ENCODE results near the gene COG6.

DNA sequence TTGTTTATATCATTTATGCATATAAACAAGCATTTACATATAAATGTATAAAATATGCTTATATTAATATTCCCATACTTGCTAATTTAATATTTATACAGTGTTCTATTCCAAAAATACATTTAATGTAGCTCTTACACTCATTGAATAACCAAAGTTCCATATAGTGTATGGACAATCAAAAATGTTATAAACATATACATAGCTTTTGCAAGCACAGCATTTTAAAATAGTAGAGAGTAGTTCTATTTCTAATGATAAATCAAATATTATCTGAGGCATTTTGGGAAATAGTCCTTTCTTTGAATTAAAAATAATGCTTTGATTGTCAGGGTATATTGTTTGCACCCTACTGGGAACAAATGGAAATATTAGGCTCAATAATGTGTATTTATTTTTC is 22.5 kb upstream of the COG6 start:
- TF ChIP-seq, protein P1, sequence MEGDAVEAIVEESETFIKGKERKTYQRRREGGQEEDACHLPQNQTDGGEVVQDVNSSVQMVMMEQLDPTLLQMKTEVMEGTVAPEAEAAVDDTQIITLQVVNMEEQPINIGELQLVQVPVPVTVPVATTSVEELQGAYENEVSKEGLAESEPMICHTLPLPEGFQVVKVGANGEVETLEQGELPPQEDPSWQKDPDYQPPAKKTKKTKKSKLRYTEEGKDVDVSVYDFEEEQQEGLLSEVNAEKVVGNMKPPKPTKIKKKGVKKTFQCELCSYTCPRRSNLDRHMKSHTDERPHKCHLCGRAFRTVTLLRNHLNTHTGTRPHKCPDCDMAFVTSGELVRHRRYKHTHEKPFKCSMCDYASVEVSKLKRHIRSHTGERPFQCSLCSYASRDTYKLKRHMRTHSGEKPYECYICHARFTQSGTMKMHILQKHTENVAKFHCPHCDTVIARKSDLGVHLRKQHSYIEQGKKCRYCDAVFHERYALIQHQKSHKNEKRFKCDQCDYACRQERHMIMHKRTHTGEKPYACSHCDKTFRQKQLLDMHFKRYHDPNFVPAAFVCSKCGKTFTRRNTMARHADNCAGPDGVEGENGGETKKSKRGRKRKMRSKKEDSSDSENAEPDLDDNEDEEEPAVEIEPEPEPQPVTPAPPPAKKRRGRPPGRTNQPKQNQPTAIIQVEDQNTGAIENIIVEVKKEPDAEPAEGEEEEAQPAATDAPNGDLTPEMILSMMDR (conservative IDR thresholded peaks at IDR 0.05; ENCODE audit: low read length): no peak
- TF ChIP-seq EZH2phosphoT487 (IDR thresholded peaks at IDR 0.05; ENCODE audit: borderline replicate concordance, low read depth, low read length): no peak
